GM12878 (cell line): ENCODE measurements around the gene CDH10. TPM values are rescaled to one million over a fixed set of nuclear protein-coding genes. Genes with fewer than 3 reads are reported as not detected.

ENCODE experiments used
- ATAC-seq: fragments of 200-7000 bp; cut with Tn5 transposase; 3 replicates; pipeline ENCODE4 v1.9.1; 2020; ENCODE audit warnings: mild to moderate bottlenecking, moderate library complexity
- BruUV-seq: library from RNA; stranded (reverse); fragments of 400-500 nt; replicated peaks from 2 replicates; lab custom pipeline; 2021; lab: Mats Ljungman, UMichigan
- CTCF ChIA-PET: fragments of 300-600 bp; sonication (Branson Sonifier 250); formaldehyde crosslinking; extraction: SDS; loops from one replicate; lab custom pipeline; 2021; ENCODE audit warnings: inconsistent platforms; lab: Yijun Ruan, JAX
- POLR2A ChIA-PET: fragments of 350-600 bp; formaldehyde crosslinking; extraction: SDS; loops from one replicate; lab custom pipeline; 2021; ENCODE audit warnings: inconsistent platforms; lab: Charles Lee
- RAD21 ChIA-PET: fragments of 300-600 bp; sonication (Branson Sonifier 250); formaldehyde crosslinking; loops from one replicate; lab custom pipeline; 2023; ENCODE audit warnings: antibody characterized with exemption; ENCODE audit not compliant: unreplicated experiment; lab: Charles Lee
- SMC1A ChIA-PET: fragments of 300-600 bp; sonication (Branson Sonifier 250); formaldehyde crosslinking; loops from one replicate; lab custom pipeline; 2023; ENCODE audit not compliant: unreplicated experiment, uncharacterized antibody; lab: Charles Lee
- DNase-seq: peaks from one replicate; pipeline ENCODE4 v3.0.0-alpha.2; 2011; ENCODE audit warnings: low read depth, low spot score
- FAIRE-seq: peaks from 3 replicates; lab custom pipeline; 2011; peaks lifted over from hg19 to GRCh38; lab: Jason Lieb, UNC
- H2AFZ ChIP-seq: 2 replicates; pipeline ENCODE4 v1.6.0; 2011; ENCODE audit warnings: low read depth, low read length, control low read depth; ENCODE audit not compliant: control insufficient read depth
- H3K27ac ChIP-seq: 2 replicates; pipeline ENCODE4 v1.5.1; 2011; ENCODE audit warnings: control low read depth; ENCODE audit not compliant: control insufficient read depth, insufficient read depth
- H3K27me3 ChIP-seq, 2 experiments: replicated peaks in 1 of 2; 2 replicates each; pipeline versions ENCODE4 v1.6.0 to v1.6.1; 2011; ENCODE audit warnings: low read length in 1 of 2; ENCODE audit not compliant: control insufficient read depth in 2 of 2, insufficient read depth in 2 of 2
- H3K36me3 ChIP-seq, 2 experiments: 2 replicates each; pipeline ENCODE4 v1.5.1; 2011; ENCODE audit warnings: low read length in 1 of 2; ENCODE audit not compliant: control insufficient read depth in 2 of 2, insufficient read depth in 2 of 2
- H3K4me1 ChIP-seq: 2 replicates; pipeline ENCODE4 v1.6.1; 2011; ENCODE audit warnings: mild to moderate bottlenecking, low read length, moderate library complexity, mixed read lengths; ENCODE audit not compliant: control insufficient read depth, insufficient read depth
- H3K4me2 ChIP-seq: 2 replicates; pipeline ENCODE4 v1.6.0; 2011; ENCODE audit warnings: control low read depth; ENCODE audit not compliant: control insufficient read depth, insufficient read depth
- H3K4me3 ChIP-seq: fragments of 200-600 bp; sonication (generic); 2 replicates; pipeline ENCODE4 v1.5.1; 2016
- H3K79me2 ChIP-seq: 2 replicates; pipeline ENCODE4 v1.6.0; 2011; ENCODE audit warnings: low read length; ENCODE audit not compliant: control insufficient read depth, insufficient read depth
- H3K9ac ChIP-seq: 2 replicates; pipeline ENCODE4 v1.8.0; 2011; ENCODE audit warnings: low read length, control low read depth, mixed read lengths; ENCODE audit not compliant: control insufficient read depth, insufficient read depth
- H3K9me3 ChIP-seq: replicated peaks from 3 replicates; pipeline ENCODE4 v1.5.1; 2011; ENCODE audit warnings: mild to moderate bottlenecking, low read length; ENCODE audit not compliant: control insufficient read depth, insufficient read depth
- H4K20me1 ChIP-seq: 2 replicates; pipeline ENCODE4 v1.6.0; 2011; ENCODE audit not compliant: control insufficient read depth, insufficient read depth
- CBFB ChIP-seq: IDR thresholded peaks from 2 replicates; pipeline ENCODE4 v1.6.1; 2016; ENCODE audit warnings: antibody characterized with exemption, low read depth
- CEBPB ChIP-seq, 2 experiments: fragments of 150-350 bp in 1 of 2; IDR thresholded peaks; 2 replicates each; pipeline ENCODE4 v1.6.1; 2012 to 2014; ENCODE audit warnings: low read depth in 2 of 2, low read length in 2 of 2, borderline replicate concordance in 1 of 2, inconsistent platforms in 1 of 2
- KAT2A ChIP-seq: conservative IDR thresholded peaks from 2 replicates; pipeline ENCODE4 v1.6.1; 2011; ENCODE audit warnings: low read depth, low read length; ENCODE audit not compliant: control insufficient read depth
- NRF1 ChIP-seq: conservative IDR thresholded peaks from 2 replicates; pipeline ENCODE4 v1.6.1; 2011; ENCODE audit warnings: mild to moderate bottlenecking, low read depth, low read length, improper control_type of control experiment
- PAX8 ChIP-seq: fragments of 450-650 bp; IDR thresholded peaks from 2 replicates; pipeline ENCODE4 v1.6.1; 2017; ENCODE audit warnings: mild to moderate bottlenecking, moderate library complexity
- PML ChIP-seq: IDR thresholded peaks from 2 replicates; pipeline ENCODE4 v1.6.1; 2012; ENCODE audit warnings: low read length, inconsistent platforms
- POLR2AphosphoS2 ChIP-seq: IDR thresholded peaks from 2 replicates; pipeline ENCODE4 v1.6.1; 2011; ENCODE audit warnings: low read depth, mild to moderate bottlenecking, low read length, improper control_type of control experiment, moderate library complexity
- POU2F2 ChIP-seq: IDR thresholded peaks from 3 replicates; pipeline ENCODE4 v1.6.1; 2011; ENCODE audit warnings: low read depth, mild to moderate bottlenecking, low read length, borderline replicate concordance
- RBBP5 ChIP-seq: fragments of 200-600 bp; sonication (generic); conservative IDR thresholded peaks from 2 replicates; pipeline ENCODE4 v1.6.1; 2016
- TAF1 ChIP-seq: IDR thresholded peaks from 2 replicates; pipeline ENCODE4 v1.6.1; 2011; ENCODE audit warnings: mild to moderate bottlenecking, low read depth, low read length, borderline replicate concordance
- WGBS: methylation state at CpG from one replicate; pipeline ENCODE4 v1.1.6; 2016; ENCODE audit warnings: low lambda C conversion rate; ENCODE audit not compliant: insufficient replicate concordance, insufficient coverage; ENCODE audit errors: missing lambda C conversion rate; 5-methylcytosine and 5-hydroxymethylcytosine counted together
- in situ Hi-C: fragments of 300-500 bp; cut with MboI; formaldehyde crosslinking; loops from 9 replicates; pipeline ENCODE4 v1.14.3; 2018; ENCODE audit warnings: mixed read lengths
- intact Hi-C: fragments of 100-400 bp; cut with micrococcal nuclease; formaldehyde crosslinking; loops from one replicate; pipeline ENCODE4 v1.14.2; 2022; ENCODE audit not compliant: unreplicated experiment
- polyA plus RNA-seq, 11 experiments: library from polyadenylated mRNA; depleted of rRNA in 4 of 11; unstranded in 6 of 11; stranded (reverse) in 5 of 11; fragments of >200 nt; fragmentation: Nextera tagmentation in 4 of 11; fragmentation: Illumina TruSeq in 1 of 11; extraction: Ambion mirVana in 4 of 11; extraction: Trizol in 1 of 11; gene quantifications; 1 replicate in 1 of 11; 2 replicates in 10 of 11; pipeline versions ENCODE4 v1.2.1 to v1.2.3, GENCODE V29; 2011 to 2016; ENCODE audit warnings: inconsistent platforms in 2 of 11, missing spikeins in 2 of 11, low read depth in 1 of 11
- total RNA-seq, 4 experiments: library from RNA; depleted of rRNA in 3 of 4; stranded (reverse); fragments of >200 nt in 3 of 4; fragmentation: Illumina TruSeq in 1 of 4; extraction: Trizol in 1 of 4; gene quantifications; 2 replicates each; pipeline versions ENCODE4 v1.2.1 to v1.2.3, GENCODE V29; 2013 to 2021
- TF ChIP-seq, protein P1 (sequence below): IDR thresholded peaks from 2 replicates; pipeline ENCODE4 v1.6.1; 2012; ENCODE audit warnings: low read depth, low read length, improper control_type of control experiment
- TF ChIP-seq, protein P2 (sequence below): fragments of 450-650 bp; IDR thresholded peaks from 2 replicates; pipeline ENCODE4 v1.6.1; 2017; ENCODE audit warnings: borderline replicate concordance
- TF ChIP-seq, protein P3 (sequence below): IDR thresholded peaks from 2 replicates; pipeline ENCODE4 v1.6.1; 2012; ENCODE audit warnings: mild to moderate bottlenecking, low read depth, low read length
- TF ChIP-seq, protein P4 (sequence below): IDR thresholded peaks from 2 replicates; pipeline ENCODE4 v1.6.1; 2011; ENCODE audit warnings: low read depth, mild to moderate bottlenecking, low read length, moderate library complexity, borderline replicate concordance; ENCODE audit errors: extremely low read depth

Gene CDH10
- total and polyA plus RNA-seq, 10 of the 15 experiments (the other 5 are each of a cell fraction or from before 2014, with no cell fraction given), result 0.04 to 0.05 TPM; not detected in 8

DNA sequence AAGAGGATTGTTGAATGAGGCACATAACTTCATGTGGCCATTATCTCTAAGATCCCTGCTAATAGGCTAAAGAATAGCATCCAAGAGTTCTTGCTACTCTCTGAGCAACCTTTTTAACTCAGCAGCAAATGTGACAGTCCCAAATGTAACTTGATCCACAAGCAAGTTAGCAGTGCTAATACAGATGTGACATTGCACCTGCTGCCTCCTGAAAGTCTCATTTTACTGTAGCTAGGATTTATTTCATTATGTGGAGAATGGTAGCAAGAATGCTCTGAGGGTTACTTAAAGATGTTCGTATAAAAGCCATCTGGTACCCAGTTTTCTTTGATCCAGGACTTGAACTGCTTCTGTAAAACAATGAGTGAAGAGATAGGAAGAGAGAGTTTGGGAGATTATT lies 45.8 kb downstream of the CDH10 start:
- RAD21 ChIA-PET, result no interaction called here

DNA sequence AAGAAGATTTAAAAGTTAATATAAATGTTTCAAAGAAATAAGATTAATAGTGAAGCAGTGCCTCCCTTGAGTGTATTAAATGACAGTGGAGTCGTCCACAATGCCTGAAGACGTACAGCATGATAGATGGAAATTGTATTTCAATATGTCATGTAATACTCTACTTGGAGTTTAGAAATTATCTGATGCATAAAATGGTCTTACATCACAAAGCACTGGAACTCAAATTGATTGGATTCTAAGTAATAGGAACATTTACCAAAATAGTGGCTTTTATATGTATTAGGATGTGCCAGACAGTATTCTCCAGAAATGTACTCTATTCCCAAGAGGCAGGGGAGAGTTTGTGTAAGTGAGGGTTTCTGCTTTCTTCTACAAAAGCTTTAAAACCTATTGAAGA lies 49.4 kb downstream of the CDH10 start:
- Histone ChIP-seq H3K4me1 (no peaks in the 10 kb centered on the region), H3K27me3 (no peaks in the 10 kb centered on the region), H3K9ac (no peak overlapping the region), H3K79me2 (no peaks in the 10 kb centered on the region), H3K4me2 (no peak overlapping the region), H4K20me1 (no peaks in the 10 kb centered on the region), H3K4me3 (no peak overlapping the region), H3K27ac (no peak overlapping the region), H3K9me3 (no peaks in the 10 kb centered on the region), H2AFZ (no peak overlapping the region), H3K36me3 (no peaks in the 10 kb centered on the region)
- ChIA-PET RAD21 (no interaction called here), CTCF (no interaction called here), POLR2A (no interaction called here), SMC1A (no interaction called here)
- 0% methylated on average over 2 of the region's 2 CpGs for WGBS
- no peak for FAIRE-seq
- TF ChIP-seq CBFB (no peak), NRF1 (no peak), KAT2A (no peak), RBBP5 (no peak), PAX8 (no peak), POU2F2 (no peak)
- TF ChIP-seq, protein P1, sequence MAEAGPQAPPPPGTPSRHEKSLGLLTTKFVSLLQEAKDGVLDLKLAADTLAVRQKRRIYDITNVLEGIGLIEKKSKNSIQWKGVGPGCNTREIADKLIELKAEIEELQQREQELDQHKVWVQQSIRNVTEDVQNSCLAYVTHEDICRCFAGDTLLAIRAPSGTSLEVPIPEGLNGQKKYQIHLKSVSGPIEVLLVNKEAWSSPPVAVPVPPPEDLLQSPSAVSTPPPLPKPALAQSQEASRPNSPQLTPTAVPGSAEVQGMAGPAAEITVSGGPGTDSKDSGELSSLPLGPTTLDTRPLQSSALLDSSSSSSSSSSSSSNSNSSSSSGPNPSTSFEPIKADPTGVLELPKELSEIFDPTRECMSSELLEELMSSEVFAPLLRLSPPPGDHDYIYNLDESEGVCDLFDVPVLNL, result no peak
- TF ChIP-seq, protein P2, sequence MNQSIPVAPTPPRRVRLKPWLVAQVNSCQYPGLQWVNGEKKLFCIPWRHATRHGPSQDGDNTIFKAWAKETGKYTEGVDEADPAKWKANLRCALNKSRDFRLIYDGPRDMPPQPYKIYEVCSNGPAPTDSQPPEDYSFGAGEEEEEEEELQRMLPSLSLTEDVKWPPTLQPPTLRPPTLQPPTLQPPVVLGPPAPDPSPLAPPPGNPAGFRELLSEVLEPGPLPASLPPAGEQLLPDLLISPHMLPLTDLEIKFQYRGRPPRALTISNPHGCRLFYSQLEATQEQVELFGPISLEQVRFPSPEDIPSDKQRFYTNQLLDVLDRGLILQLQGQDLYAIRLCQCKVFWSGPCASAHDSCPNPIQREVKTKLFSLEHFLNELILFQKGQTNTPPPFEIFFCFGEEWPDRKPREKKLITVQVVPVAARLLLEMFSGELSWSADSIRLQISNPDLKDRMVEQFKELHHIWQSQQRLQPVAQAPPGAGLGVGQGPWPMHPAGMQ, result no peak
- TF ChIP-seq, protein P3, sequence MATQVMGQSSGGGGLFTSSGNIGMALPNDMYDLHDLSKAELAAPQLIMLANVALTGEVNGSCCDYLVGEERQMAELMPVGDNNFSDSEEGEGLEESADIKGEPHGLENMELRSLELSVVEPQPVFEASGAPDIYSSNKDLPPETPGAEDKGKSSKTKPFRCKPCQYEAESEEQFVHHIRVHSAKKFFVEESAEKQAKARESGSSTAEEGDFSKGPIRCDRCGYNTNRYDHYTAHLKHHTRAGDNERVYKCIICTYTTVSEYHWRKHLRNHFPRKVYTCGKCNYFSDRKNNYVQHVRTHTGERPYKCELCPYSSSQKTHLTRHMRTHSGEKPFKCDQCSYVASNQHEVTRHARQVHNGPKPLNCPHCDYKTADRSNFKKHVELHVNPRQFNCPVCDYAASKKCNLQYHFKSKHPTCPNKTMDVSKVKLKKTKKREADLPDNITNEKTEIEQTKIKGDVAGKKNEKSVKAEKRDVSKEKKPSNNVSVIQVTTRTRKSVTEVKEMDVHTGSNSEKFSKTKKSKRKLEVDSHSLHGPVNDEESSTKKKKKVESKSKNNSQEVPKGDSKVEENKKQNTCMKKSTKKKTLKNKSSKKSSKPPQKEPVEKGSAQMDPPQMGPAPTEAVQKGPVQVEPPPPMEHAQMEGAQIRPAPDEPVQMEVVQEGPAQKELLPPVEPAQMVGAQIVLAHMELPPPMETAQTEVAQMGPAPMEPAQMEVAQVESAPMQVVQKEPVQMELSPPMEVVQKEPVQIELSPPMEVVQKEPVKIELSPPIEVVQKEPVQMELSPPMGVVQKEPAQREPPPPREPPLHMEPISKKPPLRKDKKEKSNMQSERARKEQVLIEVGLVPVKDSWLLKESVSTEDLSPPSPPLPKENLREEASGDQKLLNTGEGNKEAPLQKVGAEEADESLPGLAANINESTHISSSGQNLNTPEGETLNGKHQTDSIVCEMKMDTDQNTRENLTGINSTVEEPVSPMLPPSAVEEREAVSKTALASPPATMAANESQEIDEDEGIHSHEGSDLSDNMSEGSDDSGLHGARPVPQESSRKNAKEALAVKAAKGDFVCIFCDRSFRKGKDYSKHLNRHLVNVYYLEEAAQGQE, result no peak
- in situ Hi-C loops (no loop called here), intact Hi-C loops (no loop called here)
- BruUV-seq, result no TSS peak
- no peak for ATAC-seq
- DNase-seq, result no peak

More for the DNA sequence above, 45.8 kb downstream of the CDH10 start:
- DNase-seq (no peak), FAIRE-seq (no peak), ATAC-seq (no peak)
- Histone ChIP-seq H3K79me2 (no peaks in the 10 kb centered on the region), H3K27ac (no peak overlapping the region), H3K27me3 (no peaks in the 10 kb centered on the region), H3K36me3 (no peaks in the 10 kb centered on the region), H3K4me2 (no peak overlapping the region), H2AFZ (no peak overlapping the region), H4K20me1 (no peaks in the 10 kb centered on the region), H3K9me3 (no peaks in the 10 kb centered on the region), H3K9ac (no peak overlapping the region), H3K4me1 (no peaks in the 10 kb centered on the region), H3K4me3 (no peak overlapping the region)
- intact Hi-C loops, result no loop called here
- no TSS peak for BruUV-seq
- 0% methylated on average over 1 of the region's 1 CpG for WGBS
- POLR2A ChIA-PET, result no interaction called here
- CTCF ChIA-PET, result no interaction called here
- SMC1A ChIA-PET, result interaction anchor here (0.9 kb wide), 1 partner anchor 10 kb away, joined by 3 read pairs; no protein-coding TSS in a partner anchor
- in situ Hi-C loops, result no loop called here
- TF ChIP-seq POLR2AphosphoS2 (no peak), PML (no peak), CEBPB (IDR thresholded peaks at IDR 0.05; ENCODE audit: borderline replicate concordance in 1 of 2, low read depth in 2 of 2, low read length in 2 of 2) (no peak), TAF1 (no peak)
- TF ChIP-seq, protein P4, sequence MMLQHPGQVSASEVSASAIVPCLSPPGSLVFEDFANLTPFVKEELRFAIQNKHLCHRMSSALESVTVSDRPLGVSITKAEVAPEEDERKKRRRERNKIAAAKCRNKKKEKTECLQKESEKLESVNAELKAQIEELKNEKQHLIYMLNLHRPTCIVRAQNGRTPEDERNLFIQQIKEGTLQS, result no peak
